Stimulated activated CD8-positive, alpha-beta memory T cell treated with anti-CD3 and anti-CD28 coated beads, Interleukin-15, amount 100 ng/mL, for 48 hours (primary cell): Measurements from ENCODE around the gene AGBL4.

Experiments
- DNase-seq, 2 donors: peaks; one replicate each; pipeline ENCODE4 v3.0.0-alpha.2; 2020; ENCODE audit warnings: low read depth in 2 of 2

AGBL4 gene

GRCh38 chr1:48681476-48682305 lies 1342.1 kb downstream of the AGBL4 start:
- DNase-seq, result no peak

- no peak for DNase-seq
These were observed 1343.2 kb downstream of the AGBL4 start for GRCh38 chr1:48680411-48681035.

- no peak for DNase-seq
These were observed 1343.9 kb downstream of the AGBL4 start for GRCh38 chr1:48679859-48680258.

- no peak for DNase-seq
These were observed 1344.8 kb downstream of the AGBL4 start for GRCh38 chr1:48678710-48679505.

GRCh38 chr1:48677306-48678287 lies 1346.2 kb downstream of the AGBL4 start:
- peak in 1 of 2 donors; percentile 26 for DNase-seq

- DNase-seq, result no peak
These were observed 1346.9 kb downstream of the AGBL4 start for GRCh38 chr1:48676822-48677221.

GRCh38 chr1:48676376-48676775 lies 1347.4 kb downstream of the AGBL4 start:
- DNase-seq, result no peak

- DNase-seq, result no peak
These were observed 1348.5 kb downstream of the AGBL4 start for GRCh38 chr1:48675251-48675650.

- no peak for DNase-seq
These were observed 1349.1 kb downstream of the AGBL4 start for GRCh38 chr1:48674641-48675040.

- DNase-seq, result no peak
These were observed 1350.2 kb downstream of the AGBL4 start for GRCh38 chr1:48673332-48674105.

- DNase-seq, result no peak
These were observed 1352.2 kb downstream of the AGBL4 start for GRCh38 chr1:48671578-48671977.

GRCh38 chr1:48670234-48671020 lies 1353.3 kb downstream of the AGBL4 start:
- DNase-seq, result no peak

- no peak for DNase-seq
These were observed 1355.4 kb downstream of the AGBL4 start for GRCh38 chr1:48668339-48668738.

GRCh38 chr1:48667782-48668181 lies 1356.0 kb downstream of the AGBL4 start:
- DNase-seq, result no peak

GRCh38 chr1:48665708-48666407 lies 1357.9 kb downstream of the AGBL4 start:
- no peak for DNase-seq

GRCh38 chr1:48661726-48662463 lies 1361.9 kb downstream of the AGBL4 start:
- DNase-seq, result no peak

GRCh38 chr1:48659801-48660200 lies 1364.0 kb downstream of the AGBL4 start:
- no peak for DNase-seq

- no peak for DNase-seq
These were observed 1366.3 kb downstream of the AGBL4 start for GRCh38 chr1:48657413-48657812.
